Measurements from ENCODE around the gene ZEB2. TPM values are rescaled to one million over a fixed set of nuclear protein-coding genes. Genes with fewer than 3 reads are reported as not detected.

Gene ZEB2
- total RNA-seq, 4 donors from 2014 or later: 35.9 to 177 (median 120) TPM

- intact Hi-C loops (cut with DNase I; ENCODE audit: low total_unique reads): no loop called here
- TF ChIP-seq POLR2A (IDR thresholded peaks at IDR 0.05) (no peak), CTCF (IDR thresholded peaks at IDR 0.05) (no peak)
- H3K27ac ChIP-seq: no peak overlapping the region
- no peaks in the 10 kb centered on the region for H3K27me3 ChIP-seq
- H3K4me1 ChIP-seq: no peaks in the 10 kb centered on the region
- no peaks in the 10 kb centered on the region for H3K9me3 ChIP-seq
- no peak for DNase-seq
- no peaks in the 10 kb centered on the region for H3K36me3 ChIP-seq
- no peak overlapping the region for H3K4me3 ChIP-seq
Measured at GRCh38 chr2:144559242-144559641, 39.3 kb upstream of the ZEB2 start.

GRCh38 chr2:144554492-144555210, 34.7 kb upstream of the ZEB2 start:
- no peak for TF ChIP-seq CTCF (IDR thresholded peaks at IDR 0.05)
- TF ChIP-seq POLR2A (IDR thresholded peaks at IDR 0.05): no peak
- Histone ChIP-seq H3K4me1 (no peaks in the 10 kb centered on the region), H3K27me3 (no peaks in the 10 kb centered on the region), H3K27ac (no peak overlapping the region), H3K9me3 (no peaks in the 10 kb centered on the region), H3K4me3 (no peak overlapping the region), H3K36me3 (no peaks in the 10 kb centered on the region)
- intact Hi-C loops (cut with DNase I; ENCODE audit: low total_unique reads): no loop called here
- DNase-seq: no peak

- TF ChIP-seq POLR2A (IDR thresholded peaks at IDR 0.05) (no peak), CTCF (IDR thresholded peaks at IDR 0.05) (no peak)
- Histone ChIP-seq H3K4me3 (no peak overlapping the region), H3K27me3 (no peaks in the 10 kb centered on the region), H3K36me3 (no peaks in the 10 kb centered on the region), H3K4me1 (no peaks in the 10 kb centered on the region), H3K9me3 (no peaks in the 10 kb centered on the region), H3K27ac (no peak overlapping the region)
- intact Hi-C loops (cut with DNase I; ENCODE audit: low total_unique reads): no loop called here
- DNase-seq: no peak
Measured at GRCh38 chr2:144553379-144553778, 33.5 kb upstream of the ZEB2 start.

GRCh38 chr2:144552821-144553220, 32.9 kb upstream of the ZEB2 start:
- no peak overlapping the region for H3K4me3 ChIP-seq
- intact Hi-C loops (cut with DNase I; ENCODE audit: low total_unique reads): no loop called here
- DNase-seq: no peak
- no peaks in the 10 kb centered on the region for H3K36me3 ChIP-seq
- no peaks in the 10 kb centered on the region for H3K27me3 ChIP-seq
- H3K27ac ChIP-seq: no peak overlapping the region
- no peak for TF ChIP-seq CTCF (IDR thresholded peaks at IDR 0.05)
- no peak for TF ChIP-seq POLR2A (IDR thresholded peaks at IDR 0.05)
- no peaks in the 10 kb centered on the region for H3K9me3 ChIP-seq
- H3K4me1 ChIP-seq: no peaks in the 10 kb centered on the region

- H3K36me3 ChIP-seq: no peaks in the 10 kb centered on the region
- intact Hi-C loops (cut with DNase I; ENCODE audit: low total_unique reads): no loop called here
- TF ChIP-seq CTCF (IDR thresholded peaks at IDR 0.05) (no peak), POLR2A (IDR thresholded peaks at IDR 0.05) (no peak)
- H3K9me3 ChIP-seq: no peaks in the 10 kb centered on the region
- H3K27ac ChIP-seq: no peak overlapping the region
- H3K27me3 ChIP-seq: no peaks in the 10 kb centered on the region
- no peak overlapping the region for H3K4me3 ChIP-seq
- no peaks in the 10 kb centered on the region for H3K4me1 ChIP-seq
- no peak for DNase-seq
Measured at GRCh38 chr2:144550911-144551310, 31.0 kb upstream of the ZEB2 start.

Data from uterus (tissue), 4 donors.